Endothelial cell of umbilical vein (primary cell): ENCODE results near the gene COASY. TPM values are rescaled to one million over a fixed set of nuclear protein-coding genes. Genes with fewer than 3 reads are reported as not detected.

Experiments used
- BruUV-seq: library from RNA; stranded (reverse); fragments of 400-500 nt; replicated peaks from 2 replicates; lab custom pipeline; 2021; lab: Mats Ljungman, UMichigan
- CTCF ChIA-PET: fragments of 300-600, 350-600 bp; sonication (Branson Sonifier 250); formaldehyde crosslinking; loops from one replicate; lab custom pipeline; 2021; ENCODE audit warnings: antibody characterized with exemption, inconsistent platforms; lab: Charles Lee
- POLR2A ChIA-PET: fragments of 300-600, 350-600 bp; sonication (Branson Sonifier 250); formaldehyde crosslinking; loops from one replicate; lab custom pipeline; 2021; ENCODE audit warnings: antibody characterized with exemption, inconsistent platforms; lab: Charles Lee
- DNase-seq: peaks from one replicate; pipeline ENCODE4 v3.0.0-alpha.2; 2011; ENCODE audit warnings: low read depth, low spot score
- FAIRE-seq: peaks from 2 replicates; lab custom pipeline; 2011; peaks lifted over from hg19 to GRCh38; lab: Jason Lieb, UNC
- H2AFZ ChIP-seq: 2 replicates; pipeline ENCODE4 v1.6.0; 2012; ENCODE audit warnings: low read depth, low read length, control low read depth, inconsistent platforms
- H3K27ac ChIP-seq: 2 replicates; pipeline ENCODE4 v1.5.1; 2011; ENCODE audit warnings: low read depth, mild to moderate bottlenecking, control low read depth, low read length, moderate library complexity; ENCODE audit not compliant: insufficient read depth
- H3K27me3 ChIP-seq, 2 experiments: 2 replicates each; pipeline versions ENCODE4 v1.6.0 to v1.6.1; 2011; ENCODE audit warnings: low read length in 2 of 2, mixed read lengths in 1 of 2; ENCODE audit not compliant: control insufficient read depth in 2 of 2, insufficient read depth in 2 of 2
- H3K36me3 ChIP-seq, 2 experiments: 2 replicates in 1 of 2; 3 replicates in 1 of 2; pipeline ENCODE4 v1.5.1; 2011; ENCODE audit warnings: low read length in 2 of 2, mild to moderate bottlenecking in 1 of 2, moderate library complexity in 1 of 2; ENCODE audit not compliant: control insufficient read depth in 2 of 2, insufficient read depth in 2 of 2; ENCODE audit errors: extremely low read depth in 1 of 2
- H3K4me1 ChIP-seq: 3 replicates; pipeline ENCODE4 v1.5.1; 2011; ENCODE audit warnings: mild to moderate bottlenecking, low read length; ENCODE audit not compliant: control insufficient read depth, insufficient read depth; ENCODE audit errors: extremely low read depth
- H3K4me2 ChIP-seq: 2 replicates; pipeline ENCODE4 v1.6.1; 2011; ENCODE audit warnings: low read length, control low read depth, mixed read lengths; ENCODE audit not compliant: insufficient read depth
- H3K4me3 ChIP-seq, 3 experiments: fragments of 200-600 bp in 1 of 3; sonication (generic), shearing (Covaris generic) in 1 of 3; replicated peaks in 1 of 3; 2 replicates each; pipeline ENCODE4 v1.5.1; 2011 to 2016; ENCODE audit warnings: control low read depth in 3 of 3, low read length in 3 of 3, mild to moderate bottlenecking in 2 of 3, inconsistent platforms in 1 of 3, low read depth in 1 of 3, moderate library complexity in 1 of 3; ENCODE audit not compliant: insufficient read depth in 1 of 3
- H3K79me2 ChIP-seq: 2 replicates; pipeline ENCODE4 v1.6.0; 2012; ENCODE audit warnings: low read length, inconsistent platforms; ENCODE audit not compliant: control insufficient read depth, insufficient read depth
- H3K9ac ChIP-seq: replicated peaks from 2 replicates; pipeline ENCODE3; 2011; ENCODE audit warnings: low read length, control low read depth; ENCODE audit not compliant: insufficient read depth; ENCODE audit errors: extremely low read depth
- H3K9me1 ChIP-seq: replicated peaks from 3 replicates; pipeline ENCODE4 v1.6.0; 2011; ENCODE audit warnings: mild to moderate bottlenecking, low read length; ENCODE audit not compliant: control insufficient read depth, insufficient read depth; ENCODE audit errors: extremely low read depth
- H3K9me3 ChIP-seq: replicated peaks from 2 replicates; pipeline ENCODE4 v1.5.1; 2012; ENCODE audit warnings: low read length, inconsistent platforms; ENCODE audit not compliant: control insufficient read depth, insufficient read depth
- H4K20me1 ChIP-seq: replicated peaks from 2 replicates; pipeline ENCODE3; 2011; ENCODE audit warnings: mild to moderate bottlenecking, low read length; ENCODE audit not compliant: control insufficient read depth, insufficient read depth; ENCODE audit errors: extremely low read depth
- CTCF ChIP-seq, 2 donors: IDR thresholded peaks; 1 replicate in 1 of 2; 2 replicates in 1 of 2; pipeline ENCODE4 v1.5.1; 2011; ENCODE audit warnings: low read length in 2 of 2, mild to moderate bottlenecking in 2 of 2, moderate library complexity in 2 of 2, control low read depth in 1 of 2, inconsistent platforms in 1 of 2, low read depth in 1 of 2; ENCODE audit not compliant: insufficient read depth in 1 of 2; ENCODE audit errors: extremely low read depth in 1 of 2
- EZH2 ChIP-seq: IDR thresholded peaks from 2 replicates; pipeline ENCODE4 v1.6.1; 2012; ENCODE audit warnings: borderline replicate concordance, low read depth, mild to moderate bottlenecking, moderate library complexity, low read length, inconsistent platforms; ENCODE audit not compliant: severe bottlenecking
- FOS ChIP-seq: IDR thresholded peaks from 2 replicates; pipeline ENCODE4 v1.6.1; 2011; ENCODE audit warnings: mild to moderate bottlenecking, low read length, moderate library complexity, borderline replicate concordance; ENCODE audit not compliant: insufficient read depth
- GATA2 ChIP-seq: IDR thresholded peaks from 2 replicates; pipeline ENCODE4 v1.7.0; 2011; ENCODE audit warnings: low read depth, mild to moderate bottlenecking, moderate library complexity, mixed read lengths, low read length; ENCODE audit not compliant: insufficient read length, insufficient read depth
- JUN ChIP-seq: IDR thresholded peaks from 2 replicates; pipeline ENCODE4 v1.6.1; 2011; ENCODE audit warnings: borderline replicate concordance, low read depth; ENCODE audit not compliant: insufficient read length, insufficient read depth
- MAX ChIP-seq: IDR thresholded peaks from 2 replicates; pipeline ENCODE4 v1.6.1; 2011; ENCODE audit not compliant: insufficient read depth, insufficient read length
- MYC ChIP-seq: IDR thresholded peaks from one replicate; pipeline ENCODE4 v1.6.1; 2011; ENCODE audit warnings: mild to moderate bottlenecking, low read depth, low read length
- POLR2A ChIP-seq: IDR thresholded peaks from 2 replicates; pipeline ENCODE4 v1.6.1; 2012; ENCODE audit warnings: low read depth, mild to moderate bottlenecking, control low read depth, low read length
- POLR2AphosphoS5 ChIP-seq: IDR thresholded peaks from 2 replicates; pipeline ENCODE4 v1.6.1; 2012; ENCODE audit warnings: low read depth, mild to moderate bottlenecking, control low read depth, low read length, moderate library complexity; ENCODE audit not compliant: insufficient read depth
- dilution Hi-C: fragments of 300-500 bp; cut with MboI; formaldehyde crosslinking; loops from one replicate; pipeline ENCODE4 v1.15.0; 2019; ENCODE audit warnings: low sequenced_read_pairs; ENCODE audit not compliant: extremely low pct_ligation_motif_present
- intact Hi-C: fragments of 100-400 bp; cut with micrococcal nuclease; formaldehyde crosslinking; loops from one replicate; pipeline ENCODE4 v1.10.0; 2022
- polyA plus RNA-seq, 4 experiments: library from polyadenylated mRNA; depleted of rRNA in 3 of 4; stranded (reverse) in 3 of 4; unstranded in 1 of 4; fragments of >200 nt; gene quantifications; 2 replicates each; pipeline versions ENCODE4 v1.2.1 to v1.2.3, GENCODE V29; 2011 to 2012; ENCODE audit warnings: missing spikeins in 1 of 4
- total RNA-seq: library from RNA; stranded (reverse); gene quantifications from 2 replicates; pipeline ENCODE4 v1.2.3, GENCODE V29; 2021

COASY gene
- total and polyA plus RNA-seq, 2 donors (not counting 3 experiments of a cell fraction or from before 2014, with no cell fraction given): 39.6 to 69.2 TPM

- dilution Hi-C loops (loop anchor here (25.0 kb wide), 1 partner anchor 186 kb away; no protein-coding TSS in a partner anchor), intact Hi-C loops (loop anchor here (10.0 kb wide), 2 partner anchors 388 to 498 kb away; partner anchors contain the start of gene NKIRAS2)
- Histone ChIP-seq H2AFZ (no peak overlapping the region), H3K36me3 (no peaks in the 10 kb centered on the region), H3K79me2 (no peaks in the 10 kb centered on the region), H4K20me1 (no peaks in the 10 kb centered on the region), H3K4me1 (peaks cover 59% of the 10 kb centered on the region), H3K9ac (no peak overlapping the region), H3K4me3 (no peak overlapping the region), H3K9me1 (no peaks in the 10 kb centered on the region), H3K27ac (peak overlapping the region; percentile 100), H3K27me3 (no peaks in the 10 kb centered on the region), H3K4me2 (no peak overlapping the region), H3K9me3 (no peaks in the 10 kb centered on the region)
- ChIA-PET POLR2A (no interaction called here), CTCF (no interaction called here)
- no peak for TF ChIP-seq CTCF (IDR thresholded peaks at IDR 0.05; ENCODE audit: extremely low read depth in 1 of 2, insufficient read depth in 1 of 2, low read depth in 1 of 2, low read length in 2 of 2)
- TF ChIP-seq MYC: no peak
- TF ChIP-seq POLR2A: no peak
- no peak for TF ChIP-seq MAX
- TF ChIP-seq JUN: no peak
- no peak for TF ChIP-seq EZH2
- no peak for TF ChIP-seq POLR2AphosphoS5
- no peak for TF ChIP-seq FOS
- no peak for TF ChIP-seq GATA2
- no peak for DNase-seq
- no TSS peak for BruUV-seq
- no peak for FAIRE-seq
These were observed 39.1 kb upstream of the COASY start for GRCh38 chr17:42522798-42523278.
